Suprapubic skin (tissue), 4 donors: Measurements from ENCODE around the gene DNA2. TPM values are rescaled to one million over a fixed set of nuclear protein-coding genes. Genes with fewer than 3 reads are reported as not detected.

Experiments used
- DNase-seq, 2 donors: peaks; one replicate each; pipeline ENCODE4 v3.0.0-alpha.2; 2019; ENCODE audit warnings: low spot score in 2 of 2
- H3K27ac ChIP-seq: fragments of 200-600 bp; sonication (generic); one replicate; pipeline ENCODE4 v1.5.1; 2019
- H3K27me3 ChIP-seq: fragments of 200-600 bp; sonication (generic); one replicate; pipeline ENCODE4 v1.5.1; 2019
- H3K36me3 ChIP-seq: fragments of 200-600 bp; sonication (generic); one replicate; pipeline ENCODE4 v1.5.1; 2019
- H3K4me1 ChIP-seq: fragments of 200-600 bp; sonication (generic); one replicate; pipeline ENCODE4 v1.5.1; 2019
- H3K4me3 ChIP-seq: fragments of 200-600 bp; sonication (generic); one replicate; pipeline ENCODE4 v1.5.1; 2019; ENCODE audit warnings: mild to moderate bottlenecking
- H3K9me3 ChIP-seq: fragments of 200-600 bp; sonication (generic); one replicate; pipeline ENCODE4 v1.5.1; 2019
- CTCF ChIP-seq, 2 donors: fragments of 200-600 bp in 1 of 2; fragments of 450-650 bp in 1 of 2; sonication (generic) in 1 of 2; IDR thresholded peaks; one replicate each; pipeline ENCODE4 v1.5.1; 2016 to 2019; ENCODE audit warnings: antibody characterized with exemption in 2 of 2, mild to moderate bottlenecking in 1 of 2, moderate library complexity in 1 of 2
- EP300 ChIP-seq: sonication (generic); formaldehyde crosslinking; IDR thresholded peaks from one replicate; pipeline ENCODE4 v1.6.1; 2017; ENCODE audit warnings: antibody characterized with exemption
- POLR2A ChIP-seq, 2 donors: fragments of 450-650 bp; IDR thresholded peaks; one replicate each; pipeline ENCODE4 v1.6.1; 2017; ENCODE audit warnings: antibody characterized with exemption in 2 of 2, mild to moderate bottlenecking in 2 of 2, moderate library complexity in 2 of 2
- POLR2AphosphoS5 ChIP-seq, 3 donors: sonication (generic); formaldehyde crosslinking; IDR thresholded peaks; one replicate each; pipeline ENCODE4 v1.6.1; 2017; ENCODE audit warnings: antibody characterized with exemption in 3 of 3
- WGBS: methylation state at CpG from one replicate; pipeline ENCODE4 v1.1.5; 2018; 5-methylcytosine and 5-hydroxymethylcytosine counted together
- total RNA-seq, 4 donors: library from RNA; depleted of rRNA; stranded (reverse); fragments of >200 nt; gene quantifications; one replicate each; pipeline ENCODE4 v1.1.0, GENCODE V29; 2016

The DNA2 gene
- total RNA-seq, 4 donors from 2014 or later, result 2.4 to 7.2 (median 3.5) TPM

DNA sequence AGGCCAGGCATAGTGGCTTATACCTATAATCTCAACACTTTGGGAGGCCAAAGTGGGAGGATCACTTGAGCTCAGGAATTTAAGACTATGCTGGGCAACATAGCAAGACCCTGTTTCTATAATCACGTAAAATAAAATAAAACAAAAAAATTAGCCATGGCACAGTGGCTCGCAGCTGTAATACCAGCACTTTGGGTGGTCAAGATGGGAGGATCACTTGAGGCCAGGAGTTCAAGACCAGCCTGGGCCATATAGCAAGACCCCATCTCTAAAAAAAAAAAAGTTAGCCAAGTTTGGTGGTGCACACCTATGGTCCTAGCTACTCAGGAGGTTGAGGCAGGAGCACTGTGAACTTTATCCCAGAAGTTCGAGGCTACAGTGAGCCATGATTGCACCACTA lies 30.9 kb downstream of the DNA2 start:
- TF ChIP-seq EP300 (no peak), CTCF (IDR thresholded peaks at IDR 0.05) (no peak), POLR2A (IDR thresholded peaks at IDR 0.05) (no peak), POLR2AphosphoS5 (IDR thresholded peaks at IDR 0.05) (no peak)
- no peak for DNase-seq
- Histone ChIP-seq H3K9me3 (no peaks in the 10 kb centered on the region), H3K27me3 (no peaks in the 10 kb centered on the region), H3K36me3 (peaks cover 5% of the 10 kb centered on the region), H3K4me3 (no peak overlapping the region), H3K27ac (no peak overlapping the region), H3K4me1 (no peaks in the 10 kb centered on the region)
- 96% methylated on average over 3 of the region's 3 CpGs for WGBS

DNA sequence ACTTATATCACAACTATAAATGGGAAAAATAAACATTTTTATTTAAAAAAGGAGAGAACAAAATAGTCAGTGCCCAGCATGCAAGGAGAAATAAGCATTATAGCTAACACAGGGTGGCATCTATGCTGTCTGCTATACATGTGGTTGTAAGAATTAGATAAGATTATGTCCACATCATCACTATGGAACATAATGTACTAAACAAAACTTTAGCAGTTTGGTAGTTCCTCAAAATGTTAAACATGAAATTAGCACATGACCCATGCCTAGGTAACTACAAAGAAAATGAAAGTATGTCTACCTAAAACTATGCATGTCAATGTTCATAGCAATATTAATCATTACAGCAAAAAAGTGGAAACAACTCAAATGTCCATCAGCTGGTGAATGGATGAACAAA lies 36.0 kb downstream of the DNA2 start:
- H3K9me3 ChIP-seq, result no peaks in the 10 kb centered on the region
- no peak overlapping the region for H3K27ac ChIP-seq
- no peak overlapping the region for H3K4me3 ChIP-seq
- peaks cover 5% of the 10 kb centered on the region for H3K36me3 ChIP-seq
- DNase-seq, result no peak
- no peak for TF ChIP-seq POLR2A (IDR thresholded peaks at IDR 0.05)
- TF ChIP-seq POLR2AphosphoS5 (IDR thresholded peaks at IDR 0.05), result no peak
- no peak for TF ChIP-seq CTCF (IDR thresholded peaks at IDR 0.05)
- TF ChIP-seq EP300, result no peak
- H3K4me1 ChIP-seq, result no peaks in the 10 kb centered on the region
- H3K27me3 ChIP-seq, result no peaks in the 10 kb centered on the region

GRCh38 chr10:68434657-68435056 lies 37.1 kb downstream of the DNA2 start:
- Histone ChIP-seq H3K36me3 (peaks cover 5% of the 10 kb centered on the region), H3K27me3 (no peaks in the 10 kb centered on the region), H3K4me3 (no peak overlapping the region), H3K9me3 (no peaks in the 10 kb centered on the region), H3K27ac (no peak overlapping the region), H3K4me1 (no peaks in the 10 kb centered on the region)
- no peak for DNase-seq
- 93% methylated on average over 4 of the region's 4 CpGs for WGBS
- TF ChIP-seq EP300 (no peak), POLR2A (IDR thresholded peaks at IDR 0.05) (no peak), POLR2AphosphoS5 (IDR thresholded peaks at IDR 0.05) (no peak), CTCF (IDR thresholded peaks at IDR 0.05) (no peak)

DNA sequence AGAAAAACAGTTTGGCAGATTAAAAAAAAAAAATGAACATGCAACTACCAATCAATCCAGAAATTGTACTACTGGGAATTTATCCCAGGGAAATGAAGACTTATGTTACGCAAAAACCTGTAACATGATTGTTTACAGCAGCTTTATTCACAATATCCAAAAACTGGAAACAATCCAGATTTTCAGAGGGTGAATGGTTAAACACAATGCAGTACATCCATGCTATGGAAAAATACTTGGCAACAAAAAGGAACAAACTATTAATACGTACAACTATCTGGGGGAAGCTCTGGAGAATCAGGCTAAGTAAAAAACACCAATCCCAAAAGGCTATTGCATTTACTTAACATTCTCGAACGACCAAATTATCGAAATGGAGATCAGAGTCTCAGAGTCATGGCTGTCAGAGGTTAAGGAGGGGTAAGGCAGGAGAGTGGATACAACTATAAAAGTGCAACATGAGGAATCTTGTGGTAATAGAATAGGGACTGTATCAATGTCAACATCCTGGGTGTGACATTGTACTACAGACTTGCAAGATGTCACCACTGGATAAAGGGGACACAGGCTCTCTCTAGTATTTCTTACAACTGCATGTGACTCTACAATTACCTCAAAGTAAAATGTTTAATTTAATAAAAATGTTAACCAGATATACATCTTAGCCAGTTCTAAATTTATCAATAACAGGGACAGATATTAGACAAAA lies 43.2 kb downstream of the DNA2 start:
- Histone ChIP-seq H3K36me3 (no peaks in the 10 kb centered on the region), H3K27ac (no peak overlapping the region), H3K4me3 (no peak overlapping the region), H3K27me3 (no peaks in the 10 kb centered on the region), H3K9me3 (no peaks in the 10 kb centered on the region), H3K4me1 (no peaks in the 10 kb centered on the region)
- no peak for TF ChIP-seq EP300
- no peak for TF ChIP-seq POLR2A (IDR thresholded peaks at IDR 0.05)
- TF ChIP-seq CTCF (IDR thresholded peaks at IDR 0.05), result no peak
- no peak for TF ChIP-seq POLR2AphosphoS5 (IDR thresholded peaks at IDR 0.05)
- no peak for DNase-seq
- 87% methylated on average over 5 of the region's 5 CpGs for WGBS

GRCh38 chr10:68424454-68425014 lies 47.2 kb downstream of the DNA2 start:
- 86% methylated on average over 20 of the region's 20 CpGs for WGBS
- H3K4me1 ChIP-seq, result no peaks in the 10 kb centered on the region
- H3K27ac ChIP-seq, result no peak overlapping the region
- no peaks in the 10 kb centered on the region for H3K9me3 ChIP-seq
- no peak for DNase-seq
- no peak overlapping the region for H3K4me3 ChIP-seq
- H3K27me3 ChIP-seq, result no peaks in the 10 kb centered on the region
- TF ChIP-seq POLR2AphosphoS5 (IDR thresholded peaks at IDR 0.05) (no peak), EP300 (no peak), CTCF (IDR thresholded peaks at IDR 0.05) (no peak), POLR2A (IDR thresholded peaks at IDR 0.05) (no peak)
- no peaks in the 10 kb centered on the region for H3K36me3 ChIP-seq
